Posterior vena cava (tissue), 2 donors: Measurements from ENCODE around the gene TRDN. TPM values are rescaled to one million over a fixed set of nuclear protein-coding genes. Genes with fewer than 3 reads are reported as not detected.
"Not testable (repeated sequence)": the region's sequence is repeated elsewhere in the genome, so short reads cannot be mapped to it uniquely, and the experiment has no call there.

Experiments used
- DNase-seq: peaks from one replicate; pipeline ENCODE4 v3.0.0-alpha.2; 2020; ENCODE audit warnings: low spot score
- intact Hi-C, 2 donors: fragments of 100-400 bp; cut with DNase I; formaldehyde crosslinking; loops; one replicate each; pipeline versions ENCODE4 v1.14.1 to v1.14.2; 2022 to 2023
- total RNA-seq, 2 donors: library from RNA; stranded (reverse); fragmentation: NEBNext Ultra II Directional; extraction: Animal tissue kit (Norgen Biotek cat#: 25700); gene quantifications; one replicate each; pipeline ENCODE4 v1.2.1, GENCODE V29; 2021
- donor health status: DM: yes; HTN: yes; CAD: no.
- donor health status: DM: yes; HTN: yes; CAD: no.

TRDN gene
- total RNA-seq, 2 donors from 2014 or later: 5.4 to 10.3 TPM

DNA sequence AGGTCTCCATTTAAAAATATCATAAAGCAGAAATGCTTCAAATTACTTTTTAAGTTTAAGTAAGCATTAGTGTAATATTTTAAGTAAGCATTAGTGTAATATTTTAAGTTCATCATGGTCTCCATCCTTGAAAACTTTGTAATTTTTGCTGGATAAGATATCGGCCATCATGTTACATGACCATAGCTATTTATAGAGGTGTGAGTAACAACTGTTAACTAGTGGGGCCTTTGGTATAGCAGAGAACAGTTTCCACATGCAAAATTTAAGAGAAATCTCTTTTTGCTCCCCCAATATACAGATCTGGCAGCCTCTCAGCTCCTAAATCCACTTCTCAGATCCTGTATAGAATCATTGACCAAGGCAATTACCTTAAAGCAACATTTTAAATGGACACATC, 468 bp downstream of the TRDN start:
- intact Hi-C loops: loop anchor here in 1 of 2 donors (10.0 kb wide), 1 partner anchor 101 kb away; no protein-coding TSS in a partner anchor
- DNase-seq: no peak

DNA sequence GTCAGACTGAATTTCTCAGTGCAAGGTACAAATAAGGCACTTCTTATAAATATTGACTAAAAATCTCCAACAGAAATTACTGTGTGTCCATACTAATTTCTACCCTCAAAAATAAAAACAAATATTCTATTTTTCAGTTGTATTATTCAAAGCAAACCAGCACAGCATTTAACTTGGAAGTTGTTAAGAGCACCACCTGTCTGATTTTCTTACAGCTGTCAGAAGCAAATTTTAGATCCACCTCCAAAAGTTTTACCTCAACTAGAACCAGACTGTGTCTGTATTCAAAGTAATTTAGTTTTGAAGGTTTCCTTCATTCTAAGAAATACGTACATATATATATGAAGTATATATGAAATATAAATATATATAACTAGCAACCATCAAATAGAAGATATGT, 1.2 kb downstream of the TRDN start:
- intact Hi-C loops: loop anchor here in 1 of 2 donors (10.0 kb wide), 1 partner anchor 101 kb away; no protein-coding TSS in a partner anchor
- no peak for DNase-seq

- DNase-seq: no peak
- intact Hi-C loops: loop anchor here in 1 of 2 donors (10.0 kb wide), 1 partner anchor 100 kb away; no protein-coding TSS in a partner anchor
Observed at GRCh38 chr6:123635144-123635543, 1.6 kb downstream of the TRDN start.

- intact Hi-C loops: loop anchor here in 1 of 2 donors (10.0 kb wide), 1 partner anchor 98 kb away; no protein-coding TSS in a partner anchor
- DNase-seq: no peak
Observed at GRCh38 chr6:123632641-123633040, 4.1 kb downstream of the TRDN start.

- no peak for DNase-seq
- intact Hi-C loops: no loop called here
Observed at GRCh38 chr6:123629258-123629941, 7.3 kb downstream of the TRDN start.

- no peak for DNase-seq
- intact Hi-C loops: no loop called here
Observed at GRCh38 chr6:123625696-123626095, 11.1 kb downstream of the TRDN start.

DNA sequence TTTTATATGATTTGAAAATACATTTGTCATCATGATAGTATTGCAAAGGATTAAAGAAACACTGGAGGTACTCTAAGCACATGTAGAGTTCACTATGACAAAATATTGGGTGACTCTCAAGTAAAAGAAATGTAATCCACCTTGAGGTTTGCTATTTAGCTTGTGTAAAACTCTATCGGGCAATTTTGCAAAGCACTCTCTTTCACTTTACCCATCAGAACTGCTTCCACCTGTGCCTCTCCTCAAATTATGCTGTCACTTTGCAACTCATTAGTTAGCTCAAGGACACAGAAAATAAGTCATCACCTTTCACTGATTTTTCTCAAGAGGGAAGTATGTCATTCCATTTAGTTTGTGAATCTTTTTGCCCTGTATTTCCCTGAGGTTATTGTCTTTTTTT, 14.0 kb downstream of the TRDN start:
- DNase-seq: no peak
- intact Hi-C loops: no loop called here

GRCh38 chr6:123619156-123619555, 17.6 kb downstream of the TRDN start:
- no peak for DNase-seq
- intact Hi-C loops: no loop called here

DNA sequence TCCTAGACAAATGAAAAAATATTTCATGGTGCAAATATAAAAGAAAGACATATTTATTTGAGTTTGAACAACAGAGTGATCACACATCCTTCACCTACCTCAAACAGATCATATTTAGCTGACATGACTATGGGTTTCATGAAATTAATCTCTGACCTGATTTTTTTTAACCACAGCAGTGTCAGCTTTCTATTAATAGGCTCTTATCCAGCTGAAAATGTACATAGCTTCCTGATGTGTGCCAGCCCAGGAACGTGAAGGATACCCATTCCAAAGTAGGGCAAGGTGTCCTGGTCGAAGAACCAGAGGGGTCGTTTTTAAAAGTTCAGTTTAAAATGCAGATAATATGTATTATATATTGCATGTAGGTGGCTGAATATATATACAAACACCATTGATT, 19.8 kb downstream of the TRDN start:
- DNase-seq: no peak

DNA sequence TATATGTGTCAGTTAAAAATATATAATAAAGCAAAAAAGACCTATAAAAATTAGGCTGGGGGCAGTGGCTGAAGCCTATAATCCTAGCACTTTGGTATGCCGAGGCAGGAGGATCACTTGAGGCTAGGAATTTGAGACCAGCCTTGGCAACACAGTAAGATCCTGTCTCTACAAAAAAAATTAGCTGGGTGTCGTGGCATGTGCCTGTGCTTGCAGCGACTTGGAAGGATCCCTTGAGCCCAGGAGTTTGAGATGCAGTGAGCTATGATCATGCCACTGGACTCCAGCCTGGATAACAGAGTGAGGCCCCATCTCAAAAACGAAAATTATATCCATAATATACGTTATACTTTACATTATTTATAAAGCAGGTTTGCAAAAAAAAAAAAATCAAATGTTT, 20.7 kb downstream of the TRDN start:
- no peak for DNase-seq
- intact Hi-C loops: no loop called here

More for the DNA sequence above, 19.8 kb downstream of the TRDN start:
- intact Hi-C loops: no loop called here

GRCh38 chr6:123610779-123611178, 26.0 kb downstream of the TRDN start:
- no peak for DNase-seq
- intact Hi-C loops: no loop called here

GRCh38 chr6:123604067-123604466, 32.7 kb downstream of the TRDN start:
- DNase-seq: no peak
- intact Hi-C loops: no loop called here

DNA sequence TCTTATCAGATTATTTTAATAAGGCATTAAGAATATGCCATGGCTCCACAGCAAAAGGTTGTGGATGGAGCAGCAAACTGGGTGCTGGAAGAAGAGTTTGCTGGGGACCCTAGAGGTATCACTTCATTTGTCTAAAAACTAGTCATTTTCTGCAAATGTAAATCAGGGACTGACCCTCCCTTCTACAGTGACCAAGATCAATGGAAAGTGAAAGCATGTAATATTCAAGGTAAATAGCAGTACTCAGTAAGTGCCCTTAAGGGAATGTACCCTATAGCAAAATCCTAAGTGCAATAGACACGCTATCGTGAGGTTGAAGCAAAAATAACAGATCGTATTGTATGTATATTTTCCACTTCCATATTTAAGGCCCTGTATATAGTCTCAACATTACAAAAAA, 38.7 kb downstream of the TRDN start:
- DNase-seq: no peak

DNA sequence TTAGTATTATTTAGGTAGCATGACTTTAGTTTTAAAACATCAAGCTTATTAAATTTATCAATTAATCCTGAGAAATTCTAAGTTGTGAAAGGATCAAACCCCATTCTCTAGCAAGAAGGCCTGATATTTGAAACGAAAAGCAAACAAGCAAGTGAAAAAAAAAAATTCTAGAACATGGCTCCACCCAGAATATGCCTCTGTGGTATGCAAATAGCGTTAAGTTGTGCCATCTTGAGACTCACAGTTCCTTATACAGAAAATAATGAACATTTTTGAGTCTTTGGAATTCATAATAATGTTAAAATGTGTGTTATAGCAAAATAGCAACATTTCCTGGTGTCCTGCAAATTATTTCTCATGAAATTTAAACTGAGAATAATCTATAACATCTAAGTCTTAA, 42.0 kb downstream of the TRDN start:
- intact Hi-C loops: no loop called here

More for the DNA sequence above, 38.7 kb downstream of the TRDN start:
- intact Hi-C loops: no loop called here

DNA sequence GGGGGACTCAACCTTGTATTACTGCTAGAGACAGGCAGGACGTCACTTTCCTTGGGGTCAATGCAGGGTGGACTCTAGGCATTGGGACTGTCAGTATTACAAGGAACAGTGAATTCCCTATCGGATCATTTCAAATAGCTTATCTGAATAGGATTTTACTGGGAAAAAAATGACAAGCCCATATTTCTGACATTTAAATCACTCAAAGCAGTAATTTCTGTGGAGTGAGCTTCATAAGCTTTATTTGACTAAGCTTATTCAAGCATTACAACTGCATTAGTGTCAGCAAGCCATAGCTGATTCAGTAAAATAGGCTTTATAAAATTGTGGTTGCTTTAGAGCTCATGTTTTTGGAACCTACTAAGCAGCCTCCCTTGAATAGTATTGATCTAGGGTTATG, 44.3 kb downstream of the TRDN start:
- no peak for DNase-seq

More for the DNA sequence above, 42.0 kb downstream of the TRDN start:
- DNase-seq: no peak

DNA sequence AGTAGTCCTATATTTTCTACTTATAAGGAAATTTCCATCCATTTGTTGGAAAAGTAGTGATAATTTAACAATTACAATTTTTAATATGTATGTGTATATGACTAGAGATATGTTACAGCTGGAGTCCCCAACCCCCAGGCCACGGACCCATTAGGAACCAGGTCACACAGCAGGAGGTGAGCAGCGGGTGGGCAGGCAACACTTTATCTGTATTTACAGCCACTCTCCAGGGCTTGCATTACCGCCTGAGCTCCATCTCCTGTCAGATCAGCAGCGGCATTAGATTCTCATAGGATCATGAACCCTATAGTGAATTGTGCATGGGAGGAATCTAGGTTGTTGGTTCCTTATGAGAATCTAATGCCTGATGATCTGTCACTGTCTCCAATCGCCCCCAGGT, 46.8 kb downstream of the TRDN start:
- intact Hi-C loops: no loop called here
- DNase-seq: no peak

More for the DNA sequence above, 44.3 kb downstream of the TRDN start:
- intact Hi-C loops: no loop called here

DNA sequence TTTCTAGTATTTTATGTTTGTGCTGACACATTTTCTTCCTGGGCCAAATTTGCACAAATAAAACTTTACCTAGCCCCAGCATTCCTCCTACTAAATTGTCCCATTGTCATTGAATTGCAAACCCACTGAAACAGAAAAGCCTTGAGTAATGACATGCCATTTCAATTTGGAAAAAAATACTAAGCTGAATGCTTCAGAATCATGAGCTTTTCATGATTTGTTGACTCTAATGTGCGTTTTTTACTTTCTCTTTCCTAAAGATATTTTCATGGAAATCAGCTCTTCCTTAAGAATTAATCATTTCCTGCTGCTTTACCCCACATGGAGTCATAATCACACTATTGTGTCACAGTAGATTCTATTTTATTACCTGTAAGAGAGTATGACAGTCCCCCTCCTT, 47.4 kb downstream of the TRDN start:
- intact Hi-C loops: no loop called here
- no peak for DNase-seq

DNA sequence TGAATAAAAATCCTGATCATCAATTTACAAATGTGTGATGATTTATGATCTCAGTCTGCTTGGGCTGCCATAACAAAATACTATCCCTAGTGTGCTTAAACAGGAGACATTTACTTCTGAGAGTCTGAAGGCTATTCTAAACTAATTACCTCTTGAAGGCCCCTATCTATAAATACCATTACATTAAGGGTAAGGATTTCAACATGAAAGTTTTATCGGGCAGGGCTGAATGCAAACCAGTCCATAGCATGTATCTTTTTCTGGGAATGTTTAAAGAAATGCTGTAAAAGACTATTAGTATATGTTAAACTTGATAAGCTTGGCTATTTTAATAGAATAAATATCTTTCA, 48.2 kb downstream of the TRDN start:
- DNase-seq: no peak
- intact Hi-C loops: no loop called here

DNA sequence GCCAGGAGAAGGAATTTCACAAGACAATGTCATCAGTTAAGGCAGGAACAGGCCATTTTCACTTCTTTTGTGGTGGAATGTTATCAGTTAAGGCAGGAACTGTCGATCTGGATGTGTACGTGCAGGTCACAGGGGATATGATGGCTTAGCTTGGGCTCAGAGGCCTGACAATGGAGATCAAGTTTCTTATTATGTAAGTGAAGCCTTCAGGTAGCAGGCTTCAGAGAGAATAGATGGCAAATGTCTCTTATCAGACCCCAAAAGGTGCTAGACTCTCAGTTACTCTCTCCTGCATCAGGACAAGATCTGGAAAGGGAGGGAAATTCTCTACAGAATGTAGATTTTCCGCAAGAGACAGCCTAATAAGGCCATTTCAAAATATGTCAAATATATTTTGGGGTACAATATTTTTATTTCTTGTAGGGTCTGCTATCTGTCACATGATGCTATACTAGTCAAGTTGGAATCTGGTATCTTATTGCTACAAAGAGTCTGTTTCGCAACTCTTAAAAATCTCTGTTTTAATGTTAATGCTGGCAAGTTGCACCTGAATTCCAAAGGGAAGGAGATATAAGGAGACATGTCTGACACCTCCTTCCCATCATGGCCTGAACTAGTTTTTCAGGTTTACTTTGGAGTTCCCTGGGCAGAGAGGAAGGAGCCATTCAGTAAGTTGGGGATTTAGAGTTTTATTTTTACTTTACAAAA, 48.8 kb downstream of the TRDN start:
- intact Hi-C loops: no loop called here
- no peak for DNase-seq

DNA sequence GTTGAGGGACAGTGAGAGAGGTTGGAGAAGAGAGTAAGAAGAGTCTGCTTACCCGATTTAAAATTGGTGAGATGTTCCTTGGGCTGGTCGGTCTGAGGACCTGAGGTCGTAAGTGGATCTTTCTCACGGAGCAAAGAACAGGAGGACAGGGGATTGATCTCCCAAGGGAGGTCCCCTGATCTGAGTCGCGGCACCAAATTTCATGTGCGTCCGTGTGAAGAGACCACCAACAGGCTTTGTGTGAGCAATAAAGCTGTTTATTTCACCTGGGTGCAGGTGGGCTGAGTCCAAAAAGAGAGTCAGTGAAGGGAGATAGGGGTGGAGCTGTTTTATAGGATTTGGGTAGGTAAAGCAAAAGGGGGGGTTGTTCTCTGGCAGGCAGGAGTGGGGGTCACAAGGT, 49.3 kb downstream of the TRDN start:
- intact Hi-C loops, DNase-seq: not testable (repeated sequence)

- intact Hi-C loops: no loop called here
Observed at GRCh38 chr6:123580331-123580730, 56.4 kb downstream of the TRDN start.

More at GRCh38 chr6:123580331-123580730, 56.4 kb downstream of the TRDN start:
- no peak for DNase-seq
